Lower leg skin (tissue), 4 donors: Measurements from ENCODE around the gene TGFB2. TPM values are rescaled to one million over a fixed set of nuclear protein-coding genes. Genes with fewer than 3 reads are reported as not detected.

Experiments
- DNase-seq, 2 donors: peaks; one replicate each; pipeline ENCODE4 v3.0.0-alpha.2; 2019; ENCODE audit warnings: low spot score in 2 of 2
- H3K4me3 ChIP-seq: fragments of 200-600 bp; sonication (generic); 2 replicates; pipeline ENCODE4 v1.5.1; 2017; ENCODE audit warnings: mild to moderate bottlenecking, low read depth; ENCODE audit not compliant: poor library complexity, severe bottlenecking
- CTCF ChIP-seq, 3 donors: fragments of 450-650 bp; IDR thresholded peaks; one replicate each; pipeline ENCODE4 v1.5.1; 2016; ENCODE audit warnings: antibody characterized with exemption in 3 of 3, mild to moderate bottlenecking in 3 of 3, moderate library complexity in 2 of 3
- POLR2A ChIP-seq, 2 donors: fragments of 450-650 bp; IDR thresholded peaks; one replicate each; pipeline ENCODE4 v1.6.1; 2016 to 2017; ENCODE audit warnings: antibody characterized with exemption in 2 of 2, mild to moderate bottlenecking in 1 of 2, moderate library complexity in 1 of 2
- WGBS, 2 donors: methylation state at CpG; one replicate each; pipeline ENCODE4 v1.1.5; 2018; 5-methylcytosine and 5-hydroxymethylcytosine counted together
- intact Hi-C: fragments of 100-400 bp; cut with DNase I; formaldehyde crosslinking; loops from one replicate; pipeline ENCODE4 v1.15.0; 2023; ENCODE audit warnings: low total_unique reads
- total RNA-seq, 4 donors: library from RNA; depleted of rRNA; stranded (reverse); fragments of >200 nt; gene quantifications; one replicate each; pipeline ENCODE4 v1.1.0, GENCODE V29; 2016

The TGFB2 gene
- total RNA-seq, 4 donors from 2014 or later, result 0.55 to 2.9 (median 1.8) TPM

GRCh38 chr1:218323568-218324225 is 21.4 kb upstream of the TGFB2 start:
- intact Hi-C loops, result no loop called here
- TF ChIP-seq POLR2A (IDR thresholded peaks at IDR 0.05) (no peak), CTCF (IDR thresholded peaks at IDR 0.05) (no peak)
- no peak for DNase-seq
- WGBS, 2 donors, result 96 to 100% methylated on average over 5 to 14 of the region's 21 CpGs
- no peak overlapping the region for H3K4me3 ChIP-seq

GRCh38 chr1:218324226-218324580 is 20.9 kb upstream of the TGFB2 start:
- intact Hi-C loops, result no loop called here
- WGBS, 2 donors, result 98 to 99% methylated on average over 17 to 20 of the region's 20 CpGs
- DNase-seq, result no peak
- TF ChIP-seq POLR2A (IDR thresholded peaks at IDR 0.05) (no peak), CTCF (IDR thresholded peaks at IDR 0.05) (no peak)
- no peak overlapping the region for H3K4me3 ChIP-seq

GRCh38 chr1:218328769-218329168 is 16.4 kb upstream of the TGFB2 start:
- 84 to 87% methylated on average over 3 of the region's 3 CpGs for WGBS, 2 donors

GRCh38 chr1:218330043-218330623 is 15.0 kb upstream of the TGFB2 start:
- WGBS, 2 donors, result 20 to 23% methylated on average over 4 of the region's 4 CpGs
- TF ChIP-seq CTCF (IDR thresholded peaks at IDR 0.05) (peak in 1 of 3 donors; percentile 57), POLR2A (IDR thresholded peaks at IDR 0.05) (no peak)
- H3K4me3 ChIP-seq, result no peak overlapping the region
- no peak for DNase-seq
- intact Hi-C loops, result no loop called here

More at GRCh38 chr1:218328769-218329168, 16.4 kb upstream of the TGFB2 start:
- no peak overlapping the region for H3K4me3 ChIP-seq
- intact Hi-C loops, result no loop called here
- no peak for TF ChIP-seq CTCF (IDR thresholded peaks at IDR 0.05)
- no peak for TF ChIP-seq POLR2A (IDR thresholded peaks at IDR 0.05)
- DNase-seq, result no peak

- TF ChIP-seq CTCF (IDR thresholded peaks at IDR 0.05), result no peak
- TF ChIP-seq POLR2A (IDR thresholded peaks at IDR 0.05), result no peak
- no peak for DNase-seq
- H3K4me3 ChIP-seq, result no peak overlapping the region
- intact Hi-C loops, result loop anchor here (2.0 kb wide), 1 partner anchor 742 kb away; no protein-coding TSS in a partner anchor
These were observed 12.7 kb upstream of the TGFB2 start for GRCh38 chr1:218332416-218332815.
